PC-9 (cell line): ENCODE results near the gene VIPR1.

ENCODE experiments used
- EZH2 ChIP-seq: fragments of 200-600 bp; sonication (generic); IDR thresholded peaks from 2 replicates; pipeline ENCODE4 v1.8.0; 2017; ENCODE audit warnings: antibody characterized with exemption, low read depth
- TF ChIP-seq, protein P1 (sequence below): fragments of 200-600 bp; sonication (generic); conservative IDR thresholded peaks from 2 replicates; pipeline ENCODE4 v1.6.1; 2017; ENCODE audit warnings: mixed run types, antibody characterized with exemption, mild to moderate bottlenecking, moderate library complexity

DNA sequence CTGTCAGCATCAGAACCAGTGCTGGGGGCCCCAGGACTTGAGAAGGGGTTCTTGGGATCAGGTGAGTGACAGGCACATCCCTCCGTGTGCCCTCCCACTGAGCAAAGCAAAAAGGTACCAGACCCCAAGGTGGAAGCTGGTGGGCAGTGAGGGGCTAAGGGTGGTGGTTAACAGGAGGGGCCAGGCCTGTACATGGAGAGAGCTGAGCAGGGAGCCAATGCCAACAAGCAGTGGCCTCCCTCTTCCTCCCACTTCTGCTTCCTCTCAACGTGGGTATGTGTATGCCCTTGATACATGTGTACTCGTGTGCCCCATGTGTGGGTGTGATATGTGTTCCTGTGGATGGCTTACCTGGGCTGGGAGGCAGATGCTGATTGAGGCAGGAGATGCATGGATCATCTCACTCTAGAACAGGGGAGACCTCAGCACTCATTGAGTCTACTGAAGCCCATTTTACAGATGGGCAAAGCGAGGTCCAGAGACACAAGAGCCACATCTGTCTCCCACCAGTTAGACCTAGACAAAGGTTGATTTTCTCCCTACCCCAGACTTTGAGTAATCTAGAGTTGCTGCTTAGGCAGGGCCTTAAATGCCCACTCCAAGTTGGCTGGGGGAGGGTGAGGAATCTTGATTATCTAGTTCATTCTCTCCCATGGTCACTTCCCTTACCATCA lies 945 bp downstream of the VIPR1 start:
- TF ChIP-seq EZH2: no peak
- TF ChIP-seq, protein P1, sequence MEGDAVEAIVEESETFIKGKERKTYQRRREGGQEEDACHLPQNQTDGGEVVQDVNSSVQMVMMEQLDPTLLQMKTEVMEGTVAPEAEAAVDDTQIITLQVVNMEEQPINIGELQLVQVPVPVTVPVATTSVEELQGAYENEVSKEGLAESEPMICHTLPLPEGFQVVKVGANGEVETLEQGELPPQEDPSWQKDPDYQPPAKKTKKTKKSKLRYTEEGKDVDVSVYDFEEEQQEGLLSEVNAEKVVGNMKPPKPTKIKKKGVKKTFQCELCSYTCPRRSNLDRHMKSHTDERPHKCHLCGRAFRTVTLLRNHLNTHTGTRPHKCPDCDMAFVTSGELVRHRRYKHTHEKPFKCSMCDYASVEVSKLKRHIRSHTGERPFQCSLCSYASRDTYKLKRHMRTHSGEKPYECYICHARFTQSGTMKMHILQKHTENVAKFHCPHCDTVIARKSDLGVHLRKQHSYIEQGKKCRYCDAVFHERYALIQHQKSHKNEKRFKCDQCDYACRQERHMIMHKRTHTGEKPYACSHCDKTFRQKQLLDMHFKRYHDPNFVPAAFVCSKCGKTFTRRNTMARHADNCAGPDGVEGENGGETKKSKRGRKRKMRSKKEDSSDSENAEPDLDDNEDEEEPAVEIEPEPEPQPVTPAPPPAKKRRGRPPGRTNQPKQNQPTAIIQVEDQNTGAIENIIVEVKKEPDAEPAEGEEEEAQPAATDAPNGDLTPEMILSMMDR: no peak
